Mesothelial cell of epicardium (in vitro differentiated cells): ENCODE data around the gene XRCC6. TPM values are rescaled to one million over a fixed set of nuclear protein-coding genes. Genes with fewer than 3 reads are reported as not detected.

ENCODE experiments used
- DNase-seq, 2 experiments: peaks; one replicate each; pipeline ENCODE4 v3.0.0; 2021; ENCODE audit warnings: low spot score in 2 of 2; ENCODE audit not compliant: unreplicated experiment in 2 of 2
- H3K27ac Mint-ChIP-seq: 2 replicates; pipeline ENCODE4 v1.8.0; 2021; ENCODE audit warnings: mixed read lengths
- H3K27me3 Mint-ChIP-seq: 2 replicates; pipeline ENCODE4 v1.8.0; 2021; ENCODE audit warnings: low read depth, mixed read lengths
- H3K36me3 Mint-ChIP-seq: 2 replicates; pipeline ENCODE4 v1.8.0; 2021; ENCODE audit warnings: mixed read lengths
- H3K4me1 Mint-ChIP-seq: 2 replicates; pipeline ENCODE4 v1.8.0; 2021; ENCODE audit warnings: mixed read lengths
- H3K4me3 Mint-ChIP-seq: 2 replicates; pipeline ENCODE4 v1.8.0; 2021; ENCODE audit warnings: mild to moderate bottlenecking, moderate library complexity, mixed read lengths
- H3K9me3 Mint-ChIP-seq: 2 replicates; pipeline ENCODE4 v1.8.0; 2021; ENCODE audit warnings: mixed read lengths
- total RNA-seq: library from RNA; stranded (reverse); gene quantifications from 3 replicates; pipeline ENCODE4 v1.2.1, GENCODE V29; 2021
- TF ChIP-seq, protein P1 (sequence below): fragments of 200-600 bp; sonication (generic); IDR thresholded peaks from one replicate; pipeline ENCODE4 v1.5.0; 2021; ENCODE audit warnings: antibody characterized with exemption; ENCODE audit not compliant: unreplicated experiment

XRCC6 gene
- total RNA-seq, 1 donor from 2014 or later: 221 TPM

DNA sequence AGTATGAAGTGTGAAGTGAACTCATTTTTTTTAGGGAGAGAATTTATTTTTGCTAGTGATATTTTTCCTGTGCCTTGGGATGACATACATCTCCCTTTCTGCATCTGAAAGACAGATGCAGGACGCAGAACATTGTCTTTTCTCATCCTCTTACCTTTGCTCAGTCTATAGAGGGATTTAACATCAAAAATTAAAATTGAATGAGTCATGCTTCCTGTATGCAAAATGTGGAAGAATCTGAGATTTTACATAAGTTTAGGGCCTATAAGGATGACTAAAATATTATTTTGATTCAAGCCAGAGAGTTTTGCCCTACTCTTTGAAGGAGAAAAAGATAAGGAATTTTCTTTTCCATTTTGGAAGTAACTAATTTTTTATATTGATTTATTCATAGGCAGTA lies 27.3 kb downstream of the XRCC6 start:
- peaks cover 30% of the 10 kb centered on the region for H3K36me3 Mint-ChIP-seq
- TF ChIP-seq, protein P1, sequence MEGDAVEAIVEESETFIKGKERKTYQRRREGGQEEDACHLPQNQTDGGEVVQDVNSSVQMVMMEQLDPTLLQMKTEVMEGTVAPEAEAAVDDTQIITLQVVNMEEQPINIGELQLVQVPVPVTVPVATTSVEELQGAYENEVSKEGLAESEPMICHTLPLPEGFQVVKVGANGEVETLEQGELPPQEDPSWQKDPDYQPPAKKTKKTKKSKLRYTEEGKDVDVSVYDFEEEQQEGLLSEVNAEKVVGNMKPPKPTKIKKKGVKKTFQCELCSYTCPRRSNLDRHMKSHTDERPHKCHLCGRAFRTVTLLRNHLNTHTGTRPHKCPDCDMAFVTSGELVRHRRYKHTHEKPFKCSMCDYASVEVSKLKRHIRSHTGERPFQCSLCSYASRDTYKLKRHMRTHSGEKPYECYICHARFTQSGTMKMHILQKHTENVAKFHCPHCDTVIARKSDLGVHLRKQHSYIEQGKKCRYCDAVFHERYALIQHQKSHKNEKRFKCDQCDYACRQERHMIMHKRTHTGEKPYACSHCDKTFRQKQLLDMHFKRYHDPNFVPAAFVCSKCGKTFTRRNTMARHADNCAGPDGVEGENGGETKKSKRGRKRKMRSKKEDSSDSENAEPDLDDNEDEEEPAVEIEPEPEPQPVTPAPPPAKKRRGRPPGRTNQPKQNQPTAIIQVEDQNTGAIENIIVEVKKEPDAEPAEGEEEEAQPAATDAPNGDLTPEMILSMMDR: no peak
- no peaks in the 10 kb centered on the region for H3K4me1 Mint-ChIP-seq
- H3K27me3 Mint-ChIP-seq: no peaks in the 10 kb centered on the region
- H3K27ac Mint-ChIP-seq: no peak overlapping the region
- H3K4me3 Mint-ChIP-seq: no peak overlapping the region
- DNase-seq: no peak
- no peaks in the 10 kb centered on the region for H3K9me3 Mint-ChIP-seq

- TF ChIP-seq, protein P1: no peak
- Mint-ChIP-seq H3K27me3 (no peaks in the 10 kb centered on the region), H3K27ac (no peak overlapping the region), H3K9me3 (no peaks in the 10 kb centered on the region), H3K4me3 (no peak overlapping the region), H3K4me1 (no peaks in the 10 kb centered on the region), H3K36me3 (peaks cover 32% of the 10 kb centered on the region)
- DNase-seq: no peak
These were observed 29.1 kb downstream of the XRCC6 start for GRCh38 chr22:41650229-41650628.

DNA sequence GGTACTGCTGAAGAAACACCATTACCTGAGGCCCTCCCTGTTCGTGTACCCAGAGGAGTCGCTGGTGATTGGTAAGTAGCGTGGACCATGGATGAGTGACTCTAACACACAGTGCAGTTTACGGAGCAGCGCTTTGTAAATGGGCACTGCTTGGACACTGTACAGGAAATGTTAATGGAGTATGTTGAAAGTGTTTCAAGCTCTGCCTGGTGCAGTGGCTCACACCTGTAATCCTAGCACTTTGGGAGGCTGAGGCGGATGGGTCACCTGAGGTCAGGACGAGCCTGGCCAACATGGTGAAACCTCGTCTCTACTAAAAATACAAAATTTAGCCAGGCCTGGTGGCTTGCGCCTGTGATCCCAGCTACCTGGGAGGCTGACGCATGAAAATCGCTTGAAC lies 29.7 kb downstream of the XRCC6 start:
- TF ChIP-seq, protein P1: no peak
- Mint-ChIP-seq H3K4me1 (no peaks in the 10 kb centered on the region), H3K4me3 (no peak overlapping the region), H3K36me3 (peaks cover 34% of the 10 kb centered on the region), H3K9me3 (no peaks in the 10 kb centered on the region), H3K27me3 (no peaks in the 10 kb centered on the region), H3K27ac (no peak overlapping the region)
- no peak for DNase-seq

GRCh38 chr22:41654322-41654721 lies 33.2 kb downstream of the XRCC6 start:
- peaks cover 5% of the 10 kb centered on the region for H3K4me1 Mint-ChIP-seq
- TF ChIP-seq, protein P1: no peak
- DNase-seq: no peak
- H3K9me3 Mint-ChIP-seq: no peaks in the 10 kb centered on the region
- H3K27ac Mint-ChIP-seq: no peak overlapping the region
- H3K27me3 Mint-ChIP-seq: no peaks in the 10 kb centered on the region
- H3K4me3 Mint-ChIP-seq: no peak overlapping the region
- peaks cover 37% of the 10 kb centered on the region for H3K36me3 Mint-ChIP-seq

DNA sequence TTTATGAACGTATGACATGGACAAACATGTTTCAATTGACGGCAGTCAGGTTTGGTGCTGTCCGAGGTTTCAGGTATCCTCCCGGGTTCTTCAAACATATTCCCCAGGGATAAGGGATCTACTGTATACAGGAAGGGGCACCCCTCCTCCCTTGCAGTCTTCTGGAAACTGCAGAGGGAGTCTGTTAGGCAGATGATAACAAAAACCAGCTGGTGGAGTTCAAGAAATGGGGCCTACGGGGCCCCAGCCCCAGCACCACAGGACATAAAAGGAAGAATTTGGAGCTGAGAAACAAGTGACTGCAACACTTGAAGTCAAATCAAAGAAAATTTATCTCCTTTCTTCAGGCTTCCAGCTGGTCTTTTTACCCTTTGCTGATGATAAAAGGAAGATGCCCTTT lies 35.5 kb downstream of the XRCC6 start:
- no peak for DNase-seq
- Mint-ChIP-seq H3K27ac (peak overlapping the region; percentile 68), H3K4me1 (peaks cover 12% of the 10 kb centered on the region), H3K9me3 (peaks cover 2% of the 10 kb centered on the region), H3K36me3 (peaks cover 45% of the 10 kb centered on the region), H3K4me3 (no peak overlapping the region), H3K27me3 (no peaks in the 10 kb centered on the region)
- TF ChIP-seq, protein P1: no peak

- Mint-ChIP-seq H3K27me3 (no peaks in the 10 kb centered on the region), H3K4me3 (no peak overlapping the region), H3K9me3 (peaks cover 3% of the 10 kb centered on the region), H3K4me1 (peaks cover 12% of the 10 kb centered on the region), H3K36me3 (peaks cover 43% of the 10 kb centered on the region), H3K27ac (no peak overlapping the region)
- no peak for DNase-seq
- TF ChIP-seq, protein P1: no peak
These were observed 36.6 kb downstream of the XRCC6 start for GRCh38 chr22:41657709-41658108.
